ENCODE measurements around the gene METTL4.
"Not testable (repeated sequence)": the region's sequence is repeated elsewhere in the genome, so short reads cannot be mapped to it uniquely, and the experiment has no call there.

The METTL4 gene

GRCh38 chr18:2568605-2569004 is 2.7 kb downstream of the METTL4 start:
- Histone ChIP-seq H3K27ac (no peak overlapping the region), H3K4me3 (no peak overlapping the region)

- no peak overlapping the region for H3K4me3 ChIP-seq
- H3K27ac ChIP-seq, result no peak overlapping the region
Observed at GRCh38 chr18:2568129-2568528, 3.2 kb downstream of the METTL4 start.

GRCh38 chr18:2564373-2564772 is 6.9 kb downstream of the METTL4 start:
- Histone ChIP-seq H3K27ac (no peak overlapping the region), H3K4me3 (no peak overlapping the region)

DNA sequence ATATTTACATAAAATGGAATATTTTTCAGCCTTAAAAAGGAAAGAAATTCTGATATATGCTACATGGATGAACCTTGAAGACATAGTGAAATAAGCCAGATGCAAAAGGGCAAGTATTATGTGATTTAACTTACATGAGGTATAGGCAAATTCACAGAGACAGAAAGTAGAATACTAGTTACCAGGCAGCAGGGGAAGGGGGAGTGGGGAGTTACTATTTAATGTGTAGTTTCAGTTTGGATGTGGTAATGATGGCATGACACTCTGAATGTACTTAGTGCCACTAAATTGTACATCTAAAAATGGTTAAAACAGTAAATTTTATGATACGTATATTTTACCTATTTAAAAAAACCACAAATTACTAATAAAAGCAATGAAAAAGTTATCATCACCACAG is 12.1 kb downstream of the METTL4 start:
- no peak overlapping the region for H3K27ac ChIP-seq
- H3K4me3 ChIP-seq, result no peak overlapping the region

DNA sequence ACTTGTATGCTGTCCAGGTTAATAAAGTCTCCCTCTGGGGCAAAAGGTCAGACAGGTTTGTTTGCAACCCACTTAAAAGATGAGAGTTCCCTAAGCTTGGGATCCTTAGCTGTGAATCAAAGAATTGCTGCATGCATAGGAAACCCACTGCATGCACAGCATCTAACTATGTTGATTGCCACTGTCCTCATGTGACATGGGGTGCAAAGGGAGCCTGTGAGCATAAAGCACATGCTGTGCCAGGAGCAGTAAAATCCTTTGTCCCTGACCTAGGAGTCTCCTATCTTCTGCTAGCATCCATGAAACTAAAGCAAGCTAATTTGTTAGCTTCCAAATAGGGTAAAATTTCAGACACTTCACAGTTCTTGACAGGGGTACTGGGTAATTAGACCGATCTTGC is 13.8 kb downstream of the METTL4 start:
- Histone ChIP-seq H3K27ac (no peak overlapping the region), H3K4me3 (no peak overlapping the region)

DNA sequence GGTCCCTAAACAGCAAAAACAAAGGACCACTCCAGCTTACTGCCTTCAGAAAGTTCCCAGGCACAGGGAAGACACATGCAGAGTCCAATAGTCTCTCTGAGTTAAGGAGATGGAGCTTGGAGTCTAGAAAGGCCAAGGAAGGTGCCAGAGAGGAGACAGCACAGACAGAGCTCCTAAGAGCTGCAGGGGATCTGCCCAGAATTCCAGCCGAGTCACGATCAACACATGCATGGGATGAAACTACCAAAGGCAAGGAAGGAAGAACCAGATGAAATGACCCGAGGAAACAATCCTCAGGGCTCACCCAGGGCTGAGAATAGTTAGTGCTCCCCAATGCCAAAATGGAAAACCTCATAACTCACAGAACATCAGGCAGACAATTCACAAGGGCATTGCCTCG is 15.4 kb downstream of the METTL4 start:
- H3K4me3 ChIP-seq, result no peak overlapping the region
- H3K27ac ChIP-seq, result no peak overlapping the region

DNA sequence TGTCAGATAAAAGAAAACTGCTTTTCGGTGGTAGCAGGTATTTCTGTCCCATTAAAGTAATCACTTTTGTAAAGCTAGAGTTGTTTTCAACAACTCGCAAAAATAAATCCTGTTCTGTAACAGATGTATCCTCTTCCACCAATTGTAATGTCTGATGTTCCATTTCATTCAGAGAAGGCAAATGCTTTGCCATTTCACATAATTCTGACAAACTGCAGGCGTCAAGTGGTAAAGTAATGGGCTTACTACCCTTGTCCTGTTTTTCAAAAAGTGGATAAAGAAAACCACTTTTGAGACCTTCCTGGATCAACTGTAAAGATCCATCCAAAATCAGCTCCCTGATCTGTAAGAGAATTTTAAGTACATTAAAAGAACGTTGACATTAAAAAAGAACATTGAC is 16.6 kb downstream of the METTL4 start:
- Histone ChIP-seq H3K27ac (no peak overlapping the region), H3K4me3 (no peak overlapping the region)

DNA sequence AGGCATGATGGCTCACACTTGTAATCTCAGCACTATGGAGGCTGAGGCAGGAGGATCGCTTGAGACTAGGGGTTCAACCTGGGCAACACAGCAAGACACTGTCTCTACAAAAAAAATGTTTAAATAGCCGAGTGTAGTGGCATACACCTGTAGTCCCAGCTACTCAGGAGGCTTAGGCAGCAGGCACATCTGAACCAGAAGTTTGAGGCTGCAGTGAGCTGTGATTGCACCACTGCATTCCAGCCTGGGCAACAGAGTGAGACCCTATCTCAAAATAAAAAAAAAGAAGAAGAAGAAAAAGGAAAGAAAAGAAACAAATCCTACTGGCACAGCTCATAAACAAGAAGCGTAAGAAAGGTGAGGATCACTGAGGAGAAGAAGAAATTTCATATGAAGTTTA is 19.9 kb downstream of the METTL4 start:
- Histone ChIP-seq H3K4me3 (no peak overlapping the region), H3K27ac (no peak overlapping the region)

- Histone ChIP-seq H3K27ac (no peak overlapping the region), H3K4me3 (no peak overlapping the region)
Observed at GRCh38 chr18:2549462-2549861, 21.8 kb downstream of the METTL4 start.

DNA sequence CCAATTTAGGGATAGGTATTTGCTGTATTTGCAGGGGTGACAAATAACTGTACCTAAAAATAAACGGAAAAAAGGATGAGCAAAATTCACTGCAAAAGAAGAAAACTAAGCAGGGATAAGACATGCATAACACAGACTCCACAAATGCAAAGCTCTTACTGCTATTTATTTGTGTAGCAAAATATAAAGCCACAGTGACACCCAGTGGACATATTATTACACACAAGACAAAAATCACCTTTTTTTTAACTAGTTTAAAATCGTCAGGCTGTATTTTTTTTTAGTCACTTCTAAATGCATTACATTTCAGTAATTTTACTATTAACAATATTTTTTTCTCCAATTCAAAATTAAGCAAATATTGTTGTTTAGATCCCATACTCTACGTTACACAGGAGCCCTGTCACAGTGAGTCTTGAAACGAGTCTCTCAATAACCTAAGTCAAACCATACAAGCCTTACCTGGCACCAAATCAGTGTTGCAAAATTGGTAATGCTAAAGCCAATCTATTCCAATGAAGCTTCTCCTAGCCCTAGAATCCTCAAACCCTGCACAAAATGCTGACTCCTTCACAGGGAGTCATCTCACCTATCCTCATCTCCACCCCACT is 23.7 kb downstream of the METTL4 start:
- H3K4me3 ChIP-seq, result no peak overlapping the region

GRCh38 chr18:2545155-2545554 is 26.1 kb downstream of the METTL4 start:
- Histone ChIP-seq H3K4me3 (no peak overlapping the region), H3K27ac (no peak overlapping the region)

More for the DNA sequence above, 23.7 kb downstream of the METTL4 start:
- H3K27ac ChIP-seq, result no peak overlapping the region

- H3K27ac ChIP-seq, H3K4me3 ChIP-seq: not testable (repeated sequence)
Observed at GRCh38 chr18:2541925-2542563, 29.3 kb downstream of the METTL4 start.

GRCh38 chr18:2540575-2540974 is 30.7 kb downstream of the METTL4 start:
- no peak overlapping the region for H3K27ac ChIP-seq

GRCh38 chr18:2538844-2539243 is 32.5 kb downstream of the METTL4 start:
- Histone ChIP-seq H3K4me3 (no peak overlapping the region), H3K27ac (peak overlapping the region in 1 of 21 experiments; percentile 16)

More at GRCh38 chr18:2540575-2540974, 30.7 kb downstream of the METTL4 start:
- H3K4me3 ChIP-seq, result no peak overlapping the region

- Histone ChIP-seq H3K4me3 (no peak overlapping the region), H3K27ac (peak overlapping the region in 2 of 21 experiments; percentile 7 to 16)
Observed at GRCh38 chr18:2538236-2538635, 33.1 kb downstream of the METTL4 start.

DNA sequence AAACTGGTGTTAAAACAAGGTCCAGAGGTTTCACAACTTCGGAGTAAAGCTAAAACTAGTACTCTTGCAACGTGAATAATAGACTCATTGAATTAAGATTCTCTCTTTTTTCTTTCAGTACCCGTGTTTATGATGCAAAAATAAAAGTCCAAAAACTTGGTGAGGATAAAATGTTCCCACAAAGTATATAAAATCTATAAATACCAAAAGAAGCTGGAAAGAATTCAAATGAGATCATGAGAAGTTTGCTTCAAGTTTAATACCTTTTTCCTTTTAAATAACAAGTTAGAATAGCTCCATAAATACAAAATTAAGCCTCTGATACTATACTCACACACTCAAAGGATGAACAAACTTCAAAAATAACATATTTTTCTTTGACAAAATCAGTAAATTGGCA is 34.0 kb downstream of the METTL4 start:
- no peak overlapping the region for H3K4me3 ChIP-seq
- no peak overlapping the region for H3K27ac ChIP-seq

- no peak overlapping the region for H3K4me3 ChIP-seq
- H3K27ac ChIP-seq, result peak overlapping the region in 1 of 21 experiments; percentile 39
Observed at GRCh38 chr18:2536493-2536892, 34.8 kb downstream of the METTL4 start.

DNA sequence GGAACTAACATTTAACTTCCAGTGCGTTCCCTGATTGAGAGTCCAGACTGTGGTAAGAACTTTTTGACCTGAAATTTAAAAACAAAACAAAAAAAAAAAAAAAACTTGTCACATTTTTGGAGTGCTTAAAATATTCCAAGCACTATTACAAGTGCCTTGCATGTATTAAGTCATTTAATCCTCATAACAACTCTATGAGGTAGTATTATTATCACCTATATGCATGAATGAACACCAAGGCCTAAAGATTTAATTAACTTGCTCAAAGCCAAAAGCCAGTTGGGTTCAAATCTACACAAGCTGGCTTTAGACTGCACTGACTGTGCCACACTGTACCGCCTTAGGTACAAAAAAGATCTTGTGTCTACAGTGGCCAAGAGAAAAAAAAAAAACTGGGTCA is 35.2 kb downstream of the METTL4 start:
- peak overlapping the region in 1 of 21 experiments; percentile 39 for H3K27ac ChIP-seq
- H3K4me3 ChIP-seq, result no peak overlapping the region

GRCh38 chr18:2535419-2535910 is 35.8 kb downstream of the METTL4 start:
- Histone ChIP-seq H3K4me3 (no peak overlapping the region), H3K27ac (no peak overlapping the region)

DNA sequence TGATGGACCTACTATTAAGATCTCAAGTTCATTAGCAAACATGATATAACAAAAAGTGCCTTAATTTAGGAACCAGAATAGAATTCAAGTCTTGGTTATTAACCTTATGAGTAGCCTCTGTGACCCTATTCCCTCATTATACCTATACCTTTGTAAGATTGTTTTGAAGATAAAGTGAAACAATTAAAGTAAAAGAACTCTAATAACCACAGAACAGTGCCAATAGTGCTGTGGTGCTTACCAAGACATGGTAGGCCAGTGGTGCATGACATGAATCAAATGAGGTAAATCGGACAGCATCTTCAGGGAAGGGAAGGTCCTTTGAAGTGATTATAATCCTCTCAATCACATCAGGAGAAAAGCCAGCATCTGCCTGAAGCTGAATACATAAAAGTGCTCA is 36.4 kb downstream of the METTL4 start:
- no peak overlapping the region for H3K4me3 ChIP-seq
- no peak overlapping the region for H3K27ac ChIP-seq

GRCh38 chr18:2532797-2533196 is 38.5 kb downstream of the METTL4 start:
- H3K4me3 ChIP-seq, result no peak overlapping the region
- H3K27ac ChIP-seq, result no peak overlapping the region

DNA sequence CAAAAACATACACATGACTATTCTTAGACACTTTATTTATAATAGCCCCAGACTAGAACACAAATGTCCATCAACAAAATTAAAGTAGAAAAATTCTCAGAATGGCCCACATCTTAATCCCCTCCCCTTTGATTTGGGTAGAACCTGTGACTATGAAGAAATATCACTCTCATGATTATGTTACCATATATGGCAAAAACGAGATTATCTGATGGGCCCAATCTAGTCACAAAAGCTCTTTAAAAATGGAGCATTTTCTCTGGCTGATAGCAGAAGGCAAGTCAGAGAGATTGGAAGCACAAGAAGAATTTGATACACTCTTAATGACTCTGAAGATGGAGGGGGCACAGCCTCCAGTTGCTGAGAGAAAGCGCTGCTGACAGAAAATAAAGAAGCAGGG is 39.6 kb downstream of the METTL4 start:
- no peak overlapping the region for H3K4me3 ChIP-seq
- no peak overlapping the region for H3K27ac ChIP-seq
